Lower lobe of right lung (tissue), 2 donors: ENCODE data around the gene RETREG2. TPM values are rescaled to one million over a fixed set of nuclear protein-coding genes. Genes with fewer than 3 reads are reported as not detected.
A peak's percentile ranks its signal among the peaks of the same experiment; 100 is the strongest.

ENCODE experiments used
- ATAC-seq, 2 donors: fragments of 200-7000 bp; cut with Tn5 transposase; one replicate each; pipeline ENCODE4 v1.9.1; 2020 to 2022; ENCODE audit warnings: mild to moderate bottlenecking in 2 of 2, moderate library complexity in 2 of 2
- DNase-seq: peaks from one replicate; pipeline ENCODE4 v3.0.0-alpha.2; 2020
- H3K27ac ChIP-seq: fragments of 200-600 bp; one replicate; pipeline ENCODE4 v1.8.0; 2022
- H3K27me3 ChIP-seq: fragments of 200-600 bp; one replicate; pipeline ENCODE4 v1.8.0; 2022; ENCODE audit warnings: low read depth
- H3K36me3 ChIP-seq: fragments of 200-600 bp; one replicate; pipeline ENCODE4 v1.8.0; 2022; ENCODE audit warnings: mild to moderate bottlenecking
- H3K4me1 ChIP-seq: fragments of 200-600 bp; one replicate; pipeline ENCODE4 v1.8.0; 2022
- H3K4me3 ChIP-seq: fragments of 200-600 bp; one replicate; pipeline ENCODE4 v1.8.0; 2022; ENCODE audit warnings: mild to moderate bottlenecking
- H3K9me3 ChIP-seq: fragments of 200-600 bp; one replicate; pipeline ENCODE4 v1.8.0; 2022
- CTCF ChIP-seq: fragments of 200-600 bp; IDR thresholded peaks from one replicate; pipeline ENCODE4 v1.8.0; 2022; ENCODE audit warnings: antibody characterized with exemption, mild to moderate bottlenecking
- intact Hi-C: fragments of 100-400 bp; cut with DNase I; formaldehyde crosslinking; loops from one replicate; pipeline ENCODE4 v1.11.0; 2022
- long read RNA-seq: library from polyadenylated mRNA; unstranded; transcript quantifications from one replicate; pipeline ENCODE4 v2.0.0, GENCODE V29; 2021
- total RNA-seq: library from RNA; stranded (reverse); fragmentation: NEBNext Ultra II Directional; extraction: Animal tissue kit (Norgen Biotek cat#: 25700); gene quantifications from one replicate; pipeline ENCODE4 v1.2.1, GENCODE V29; 2021
- donor health status: DM: no; HTN: yes; CAD: no; lungs with severe emphysema.

RETREG2 gene, protein sequence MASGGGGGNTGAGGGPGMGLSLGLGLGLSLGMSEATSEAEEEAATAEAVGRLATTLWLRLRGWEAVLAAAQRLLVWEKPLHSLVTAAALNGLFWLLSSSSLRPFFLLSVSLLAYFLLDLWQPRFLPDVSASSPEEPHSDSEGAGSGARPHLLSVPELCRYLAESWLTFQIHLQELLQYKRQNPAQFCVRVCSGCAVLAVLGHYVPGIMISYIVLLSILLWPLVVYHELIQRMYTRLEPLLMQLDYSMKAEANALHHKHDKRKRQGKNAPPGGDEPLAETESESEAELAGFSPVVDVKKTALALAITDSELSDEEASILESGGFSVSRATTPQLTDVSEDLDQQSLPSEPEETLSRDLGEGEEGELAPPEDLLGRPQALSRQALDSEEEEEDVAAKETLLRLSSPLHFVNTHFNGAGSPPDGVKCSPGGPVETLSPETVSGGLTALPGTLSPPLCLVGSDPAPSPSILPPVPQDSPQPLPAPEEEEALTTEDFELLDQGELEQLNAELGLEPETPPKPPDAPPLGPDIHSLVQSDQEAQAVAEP
- total RNA-seq, result 82.3 TPM
- long read RNA-seq, full-length matches to known transcripts, result 46 of 85 reads
- long read RNA-seq, partial matches to known transcripts, result 1 of 85 reads
- long read RNA-seq, other reads (novel, unspliced or antisense), result 38 of 85 reads

GRCh38 chr2:219177552-219178376 lies at the start of gene RETREG2:
TSS of gene RETREG2 (plus strand) at chr2:219178275. CDS start at chr2:219178353, 78 bp downstream.
- peak within 1 kb of the TSS; percentile 99 for H3K27ac ChIP-seq
- no peaks in the 10 kb centered on the region for H3K27me3 ChIP-seq
- H3K36me3 ChIP-seq, result peaks cover 64% of the 10 kb centered on the region
- peak within 1 kb of the TSS; percentile 99 for H3K4me3 ChIP-seq
- H3K9me3 ChIP-seq, result no peaks in the 10 kb centered on the region
- H3K4me1 ChIP-seq, result peaks cover 37% of the 10 kb centered on the region
- peak; percentile 90 for DNase-seq
- TF ChIP-seq CTCF, result peak; percentile 49
- intact Hi-C loops, result no loop called here
- peak; percentile 90 to 94 for ATAC-seq

DNA sequence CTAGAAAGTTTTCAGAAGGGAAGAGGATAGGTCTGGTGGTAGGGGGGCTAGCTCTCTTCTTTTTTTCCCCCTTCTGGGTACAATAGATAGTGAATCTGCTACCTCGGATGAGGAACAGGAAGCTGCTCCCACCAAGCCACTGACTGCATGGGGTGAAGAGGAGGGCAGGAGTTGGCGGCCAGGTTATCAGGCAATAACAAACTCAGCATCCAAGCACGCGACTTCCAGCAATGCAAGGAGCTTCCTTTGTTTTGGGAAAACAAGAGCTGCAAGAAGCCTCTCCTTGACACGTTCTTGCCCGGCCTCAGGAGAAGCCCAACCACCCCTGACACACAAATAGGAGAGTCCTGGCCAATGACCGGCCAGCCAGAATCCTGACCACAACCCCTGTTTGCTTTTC lies 49.7 kb upstream of the RETREG2 start:
- no peak overlapping the region for H3K4me3 ChIP-seq
- no peaks in the 10 kb centered on the region for H3K9me3 ChIP-seq
- H3K27me3 ChIP-seq, result no peaks in the 10 kb centered on the region
- H3K36me3 ChIP-seq, result no peaks in the 10 kb centered on the region
- DNase-seq (no peak), ATAC-seq (no peak)
- intact Hi-C loops, result no loop called here
- no peak overlapping the region for H3K27ac ChIP-seq
- peaks cover 43% of the 10 kb centered on the region for H3K4me1 ChIP-seq
- TF ChIP-seq CTCF, result no peak

GRCh38 chr2:219129589-219129988 lies 48.5 kb upstream of the RETREG2 start:
- peaks cover 32% of the 10 kb centered on the region for H3K4me1 ChIP-seq
- H3K4me3 ChIP-seq, result no peak overlapping the region
- H3K9me3 ChIP-seq, result no peaks in the 10 kb centered on the region
- H3K36me3 ChIP-seq, result no peaks in the 10 kb centered on the region
- no peak for DNase-seq
- ATAC-seq, result no peak
- H3K27me3 ChIP-seq, result no peaks in the 10 kb centered on the region
- intact Hi-C loops, result no loop called here
- no peak overlapping the region for H3K27ac ChIP-seq
- no peak for TF ChIP-seq CTCF

DNA sequence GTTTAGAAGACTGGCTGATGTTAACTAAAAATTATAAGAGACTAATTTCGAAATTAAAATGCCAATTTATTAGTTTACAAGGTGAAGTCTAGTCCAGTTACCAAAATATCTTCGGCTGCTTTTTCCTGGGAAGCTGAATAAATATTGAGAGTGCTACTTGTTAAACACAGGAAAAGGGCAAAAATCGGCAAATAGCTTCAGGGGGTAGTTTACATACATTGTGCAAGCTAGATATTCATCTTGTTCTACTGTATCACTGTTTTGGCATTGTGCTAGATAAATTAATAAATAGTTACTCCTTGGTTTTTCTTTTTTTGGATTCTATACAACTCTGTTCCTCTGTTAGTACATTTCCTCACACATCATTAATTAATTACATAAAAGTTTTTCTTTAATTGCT lies 46.7 kb upstream of the RETREG2 start:
- TF ChIP-seq CTCF, result no peak
- intact Hi-C loops, result no loop called here
- Histone ChIP-seq H3K36me3 (no peaks in the 10 kb centered on the region), H3K27me3 (no peaks in the 10 kb centered on the region), H3K9me3 (no peaks in the 10 kb centered on the region), H3K4me1 (peaks cover 20% of the 10 kb centered on the region), H3K27ac (no peak overlapping the region), H3K4me3 (no peak overlapping the region)
- DNase-seq (no peak), ATAC-seq (no peak)

DNA sequence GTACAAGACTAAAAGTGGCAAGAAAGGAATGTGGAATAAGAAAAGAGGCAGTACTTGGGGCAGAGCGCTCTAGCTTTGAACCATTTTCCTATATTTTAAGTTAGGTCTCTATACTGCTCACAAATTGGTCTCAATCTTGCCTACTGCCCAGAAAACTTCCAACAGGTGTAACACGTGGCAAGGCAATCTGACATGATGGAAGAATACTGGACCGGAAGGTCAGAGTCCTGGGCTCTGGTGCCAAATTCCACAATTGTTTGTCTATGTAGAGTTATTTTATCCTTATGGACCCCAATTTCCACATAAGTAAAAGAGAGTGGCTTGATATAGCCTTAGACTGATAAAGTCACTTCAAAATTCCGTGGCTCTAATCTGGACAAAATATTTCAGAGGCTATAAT lies 46.3 kb upstream of the RETREG2 start:
- Histone ChIP-seq H3K4me1 (peaks cover 18% of the 10 kb centered on the region), H3K36me3 (no peaks in the 10 kb centered on the region), H3K27me3 (no peaks in the 10 kb centered on the region), H3K27ac (no peak overlapping the region), H3K4me3 (no peak overlapping the region), H3K9me3 (no peaks in the 10 kb centered on the region)
- intact Hi-C loops, result no loop called here
- ATAC-seq, result no peak
- TF ChIP-seq CTCF, result no peak
- no peak for DNase-seq
